ENCODE data around the gene VPS11.

DNA sequence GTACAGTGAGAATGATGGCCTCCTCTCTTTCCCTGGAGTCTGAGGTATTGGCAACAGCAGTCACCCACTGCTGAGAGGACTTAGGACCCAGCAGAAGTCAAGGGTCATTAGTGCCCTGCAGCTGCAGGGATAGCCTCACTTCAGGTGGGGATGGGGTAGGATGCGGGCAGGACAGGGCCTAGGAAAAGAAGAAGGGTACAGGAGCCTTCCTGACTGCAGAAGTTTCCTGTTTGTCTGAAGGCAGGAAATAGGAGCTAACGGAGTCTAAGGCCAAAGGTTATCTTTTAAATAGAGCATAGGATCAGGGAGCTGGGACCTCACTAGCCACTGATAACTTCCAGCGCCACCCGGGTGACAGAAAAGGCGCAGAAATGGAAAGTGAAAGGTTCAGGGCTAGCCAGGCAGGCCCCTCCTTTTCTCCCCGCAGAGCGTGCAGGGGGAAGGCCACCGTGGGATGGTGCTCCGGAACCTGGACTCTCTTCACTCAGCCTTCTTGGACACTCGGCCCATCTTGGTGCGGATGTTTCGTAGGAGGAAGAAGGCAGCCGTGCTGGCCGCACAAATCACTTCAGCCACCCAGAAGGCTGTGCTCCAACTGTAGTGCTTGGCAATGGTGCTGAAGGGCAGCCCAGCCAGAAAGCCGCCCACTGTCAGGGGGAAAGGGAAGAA lies 43.1 kb upstream of the VPS11 start:
- TF ChIP-seq BHLHE40 (IDR thresholded peaks at IDR 0.05; ENCODE audit: low read depth, low read length) (no peak), EP300 (IDR thresholded peaks at IDR 0.05) (no peak), POLR2A (IDR thresholded peaks at IDR 0.05; ENCODE audit: low read length) (no peak), ZNF302 (CRISPR knock-in tag; IDR thresholded peaks at IDR 0.05) (no peak), CBX2 (IDR thresholded peaks at IDR 0.05; ENCODE audit: borderline replicate concordance, low read depth) (no peak), MAZ (IDR thresholded peaks at IDR 0.05; ENCODE audit: borderline replicate concordance, low read depth, low read length) (no peak), ESRRA (IDR thresholded peaks at IDR 0.05; ENCODE audit: borderline replicate concordance, low read length) (no peak)
- TF ChIP-seq, protein P1, sequence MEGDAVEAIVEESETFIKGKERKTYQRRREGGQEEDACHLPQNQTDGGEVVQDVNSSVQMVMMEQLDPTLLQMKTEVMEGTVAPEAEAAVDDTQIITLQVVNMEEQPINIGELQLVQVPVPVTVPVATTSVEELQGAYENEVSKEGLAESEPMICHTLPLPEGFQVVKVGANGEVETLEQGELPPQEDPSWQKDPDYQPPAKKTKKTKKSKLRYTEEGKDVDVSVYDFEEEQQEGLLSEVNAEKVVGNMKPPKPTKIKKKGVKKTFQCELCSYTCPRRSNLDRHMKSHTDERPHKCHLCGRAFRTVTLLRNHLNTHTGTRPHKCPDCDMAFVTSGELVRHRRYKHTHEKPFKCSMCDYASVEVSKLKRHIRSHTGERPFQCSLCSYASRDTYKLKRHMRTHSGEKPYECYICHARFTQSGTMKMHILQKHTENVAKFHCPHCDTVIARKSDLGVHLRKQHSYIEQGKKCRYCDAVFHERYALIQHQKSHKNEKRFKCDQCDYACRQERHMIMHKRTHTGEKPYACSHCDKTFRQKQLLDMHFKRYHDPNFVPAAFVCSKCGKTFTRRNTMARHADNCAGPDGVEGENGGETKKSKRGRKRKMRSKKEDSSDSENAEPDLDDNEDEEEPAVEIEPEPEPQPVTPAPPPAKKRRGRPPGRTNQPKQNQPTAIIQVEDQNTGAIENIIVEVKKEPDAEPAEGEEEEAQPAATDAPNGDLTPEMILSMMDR (IDR thresholded peaks at IDR 0.05) = no peak
